ENCODE data around the gene ABCF1.

ABCF1 gene

DNA sequence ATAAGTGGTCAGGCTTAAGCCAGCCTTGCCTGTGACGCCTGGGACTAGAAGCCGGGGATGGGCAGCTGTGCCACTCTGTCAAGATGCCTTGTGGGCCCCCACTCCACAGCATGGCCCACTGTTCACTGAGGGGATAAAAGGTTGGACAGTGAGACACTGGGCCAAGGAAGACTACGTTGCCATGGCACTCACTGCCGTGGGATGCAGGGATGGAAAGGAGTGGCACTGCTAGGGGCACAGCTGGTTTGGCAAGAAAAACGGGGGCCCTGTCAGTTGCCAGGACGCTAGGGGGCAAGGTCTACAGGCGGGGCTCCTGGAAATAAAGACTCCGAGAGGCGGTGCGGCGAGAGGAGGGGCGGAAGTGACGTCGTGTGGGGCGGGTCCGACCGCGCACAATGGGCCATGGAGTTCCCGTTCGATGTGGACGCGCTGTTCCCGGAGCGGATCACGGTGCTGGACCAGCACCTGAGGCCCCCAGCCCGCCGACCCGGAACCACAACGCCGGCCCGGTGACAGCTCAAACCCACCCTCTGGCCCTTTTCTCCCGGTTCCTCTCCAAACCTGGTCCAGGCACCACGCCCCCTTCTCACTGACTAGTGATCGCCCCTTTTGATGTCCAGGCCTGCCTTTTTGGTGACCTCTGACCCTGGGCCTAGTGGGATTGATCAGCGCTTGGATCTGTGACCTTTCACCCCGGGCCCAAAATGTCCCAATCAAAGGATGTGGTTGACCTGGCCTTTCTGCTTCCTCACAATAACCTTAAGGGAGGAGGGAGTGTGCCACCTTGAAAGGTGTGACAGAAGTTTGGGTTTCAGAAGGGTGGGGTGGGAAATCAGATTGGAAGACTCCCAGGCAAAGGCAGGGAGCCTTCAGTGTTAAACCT lies 55.5 kb downstream of the ABCF1 start, which contains the start of gene ATAT1:
TSS of gene ATAT1 (plus strand) at position 391 of the 883 bp plus-strand sequence.
- peak; percentile 91 for DNase-seq (ENCODE audit: low spot score)

DNA sequence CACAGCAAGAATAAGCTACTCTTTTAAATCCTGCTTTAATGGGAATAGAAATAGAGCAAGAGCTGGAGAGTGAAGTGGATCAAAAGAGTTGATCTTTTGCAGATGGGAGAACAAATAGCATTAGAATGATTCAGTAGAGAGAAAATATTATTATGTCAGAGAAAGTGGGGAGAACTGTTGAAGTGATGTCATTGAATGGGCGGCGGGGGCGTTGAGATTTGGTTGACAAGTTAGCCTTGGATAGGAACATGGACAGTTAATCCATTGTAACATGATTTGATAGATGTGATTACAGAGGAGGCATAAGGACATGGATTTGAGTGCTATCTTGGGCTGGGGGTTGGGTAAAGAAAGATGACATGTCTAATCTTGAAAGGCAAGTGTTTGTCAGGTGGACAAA lies 64.6 kb downstream of the ABCF1 start:
- no peak for DNase-seq (ENCODE audit: low spot score)

DNA sequence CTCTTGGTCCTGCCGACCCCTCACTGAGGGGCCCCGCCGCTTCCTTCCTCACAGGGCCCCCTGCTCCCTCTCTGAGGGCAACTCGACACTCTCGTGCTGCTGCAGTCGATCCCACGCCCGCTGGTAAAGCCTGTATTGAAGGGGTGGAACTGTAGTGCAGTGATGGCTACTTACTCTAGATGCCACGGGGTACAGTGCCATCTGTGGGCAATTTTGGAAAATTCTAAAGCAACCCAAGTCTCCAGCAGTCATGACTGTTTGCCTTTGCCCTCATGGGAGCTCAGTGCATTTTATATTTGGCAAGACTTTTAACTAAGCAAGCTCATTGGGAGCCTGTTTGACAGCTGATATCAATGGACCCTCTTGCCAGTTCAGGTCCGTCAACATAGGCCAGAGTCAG lies 69.2 kb downstream of the ABCF1 start:
- DNase-seq (ENCODE audit: low spot score): no peak

DNA sequence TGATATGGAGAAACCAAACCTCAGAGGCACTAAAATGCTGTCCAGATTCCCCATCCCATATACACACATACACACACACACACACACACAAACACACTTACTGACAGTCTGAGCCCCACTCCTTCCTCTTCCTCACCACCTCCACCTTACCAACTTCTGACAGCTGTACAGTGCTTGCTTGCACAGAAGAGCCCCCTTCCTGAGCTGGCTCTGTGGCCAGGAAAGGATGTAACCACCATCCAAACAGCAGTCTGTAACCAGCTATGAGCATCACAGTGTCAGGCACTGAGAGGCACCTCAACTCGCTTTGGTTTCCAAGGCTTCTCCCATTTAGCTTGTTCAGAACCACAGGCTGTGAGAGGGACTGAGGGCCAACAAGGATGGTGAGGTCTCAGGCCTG lies 69.8 kb downstream of the ABCF1 start:
- DNase-seq (ENCODE audit: low spot score): no peak

Measured in NAMALWA (cell line).